HG02798 (cell line): ENCODE measurements around the gene CXXC5.

Experiments
- ATAC-seq: cut with Tn5 transposase; IDR thresholded peaks from one replicate; pipeline ENCODE4 v1.9.1; 2021; ENCODE audit warnings: mild to moderate bottlenecking; ENCODE audit not compliant: unreplicated experiment, poor library complexity

Gene CXXC5

DNA sequence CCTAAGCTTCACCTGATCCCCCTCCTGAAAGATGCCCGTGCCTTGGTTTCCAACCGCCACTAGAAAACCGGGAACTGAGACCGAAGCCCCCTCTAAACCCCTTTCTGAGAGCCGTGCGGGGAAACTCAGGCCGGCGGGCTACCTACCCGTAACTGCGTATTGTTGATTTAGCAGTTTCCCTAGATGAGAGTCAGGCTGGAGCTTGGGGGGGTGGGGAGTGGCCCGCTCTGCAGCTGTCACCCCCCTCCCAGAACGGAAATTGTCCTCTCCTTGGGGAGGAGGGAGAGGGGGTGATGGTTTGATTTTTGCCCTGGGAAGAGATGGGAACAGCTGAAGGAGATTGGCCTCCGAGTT is 2.5 kb downstream of the CXXC5 start:
- no peak for ATAC-seq

DNA sequence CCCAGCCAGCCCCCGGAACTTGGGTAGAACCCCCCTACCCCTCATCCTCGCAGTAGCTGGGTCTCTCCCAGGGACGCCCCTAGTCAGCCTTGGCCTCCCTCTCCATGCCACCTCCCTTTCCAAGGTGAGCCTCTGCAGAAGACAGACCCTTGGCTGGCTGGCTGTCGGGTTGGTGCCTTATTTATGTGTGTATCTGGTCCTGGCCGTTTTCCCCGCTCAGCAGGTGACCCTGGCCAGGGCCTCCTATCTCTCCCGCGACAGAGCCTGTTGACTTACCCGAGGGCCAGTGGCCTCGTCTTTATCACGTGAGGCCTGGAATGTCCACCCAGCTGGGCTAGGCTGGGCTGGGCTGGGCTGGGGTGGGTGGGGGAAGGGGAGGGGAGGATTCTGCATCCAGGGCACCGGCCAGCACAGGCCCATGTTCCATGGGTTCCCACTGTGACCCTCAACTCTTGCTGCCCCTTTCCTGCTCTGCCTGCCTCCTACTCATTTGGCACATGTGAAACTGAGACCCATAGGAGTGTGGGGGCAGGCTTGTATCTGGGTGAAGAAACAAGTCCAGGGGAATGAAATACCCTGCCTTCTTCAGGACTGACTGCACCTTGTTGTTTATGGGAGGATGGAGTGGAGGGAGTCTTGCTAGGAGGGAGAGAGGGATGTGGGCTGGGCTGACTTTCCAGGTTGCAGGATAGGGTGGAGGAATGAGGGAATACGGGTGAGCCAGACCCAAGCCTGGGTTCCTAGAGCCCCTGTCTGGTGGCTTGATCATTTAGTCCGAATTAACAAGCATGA is 3.1 kb downstream of the CXXC5 start:
- ATAC-seq: no peak

DNA sequence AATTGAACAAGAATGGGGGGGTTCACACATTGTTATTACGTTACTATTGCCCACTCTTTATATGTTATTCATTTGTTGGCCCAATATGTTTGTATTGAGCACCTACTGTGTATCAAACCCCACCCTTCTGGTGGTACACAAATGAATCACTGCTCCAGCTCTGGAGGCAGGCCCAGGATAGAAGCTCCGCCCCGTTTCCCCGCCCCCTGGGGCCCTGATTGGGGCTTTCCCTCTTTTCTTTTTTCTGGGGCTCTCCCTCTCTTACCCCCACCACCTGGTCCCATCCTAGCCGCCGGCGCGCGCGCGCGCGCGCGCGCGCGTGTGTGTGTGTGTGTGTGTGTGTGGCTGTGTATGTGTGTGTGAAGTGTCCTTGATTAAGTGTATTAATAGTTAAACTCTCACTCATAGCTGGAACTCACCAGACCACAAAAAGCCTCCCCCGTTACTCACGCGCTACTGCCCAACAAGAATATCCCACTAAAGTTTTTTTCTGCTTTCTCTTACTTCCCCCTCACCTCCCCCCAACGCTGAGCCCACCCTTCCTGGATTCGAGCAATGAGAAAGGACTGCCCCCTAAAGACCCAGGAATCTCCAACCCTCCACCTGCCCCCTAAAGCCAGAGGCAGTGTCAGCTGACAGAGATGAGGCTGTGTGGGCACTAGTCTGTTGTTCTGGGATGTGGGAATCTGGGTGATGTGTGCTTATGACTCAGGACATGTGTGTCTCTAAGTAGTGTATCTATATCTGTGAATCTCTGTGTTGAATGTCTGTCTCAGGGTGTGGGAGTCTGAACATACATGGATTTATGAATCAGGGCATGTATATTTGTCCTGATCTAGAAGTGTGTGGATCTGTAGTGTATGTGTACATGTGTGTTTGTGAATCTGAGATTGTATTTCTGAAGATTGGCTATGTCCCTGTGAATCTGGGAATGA is 4.0 kb downstream of the CXXC5 start:
- peak; percentile 51 for ATAC-seq

DNA sequence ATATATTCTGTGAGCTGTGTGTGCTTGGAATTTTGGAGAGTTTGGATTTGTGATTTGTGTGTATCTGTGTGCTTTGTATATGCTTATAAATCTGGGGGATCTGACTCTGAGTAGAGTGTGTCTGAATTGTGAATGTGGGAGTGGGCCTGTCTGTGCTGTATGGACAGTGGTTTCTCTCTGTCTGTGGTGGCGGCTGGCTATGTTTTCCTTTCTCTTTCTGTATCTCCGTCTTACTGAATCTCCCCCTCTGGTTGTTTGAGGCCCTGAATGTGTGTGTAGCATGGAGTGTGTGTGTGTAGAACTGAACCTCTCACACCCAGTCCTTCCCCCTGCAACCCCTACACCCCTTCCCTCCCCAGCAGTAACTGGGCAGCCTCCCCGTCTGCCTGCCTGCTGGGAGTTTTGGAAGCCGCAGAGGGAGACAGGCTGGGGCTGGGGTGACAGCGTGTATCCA is 4.7 kb downstream of the CXXC5 start:
- peak; percentile 34 for ATAC-seq

DNA sequence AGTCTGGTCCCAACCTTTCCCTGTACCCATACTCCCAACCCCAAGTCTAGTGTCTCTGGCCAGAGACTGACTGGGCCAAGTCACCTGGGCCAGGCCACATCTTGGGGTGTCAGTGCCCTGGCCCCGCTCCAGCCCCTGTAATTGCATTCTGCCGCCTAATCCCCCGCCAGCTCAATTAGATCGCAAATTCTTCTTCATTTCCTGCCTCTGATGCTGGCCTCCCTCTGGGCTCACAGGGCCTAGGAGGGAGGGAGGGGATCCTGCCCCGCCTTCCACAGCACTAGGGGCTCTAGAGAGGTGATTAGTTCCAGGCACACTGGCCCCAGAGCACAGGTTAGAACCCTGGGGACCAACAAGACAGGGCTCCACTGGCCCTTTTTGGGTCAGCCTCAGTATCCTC is 5.5 kb downstream of the CXXC5 start:
- no peak for ATAC-seq

DNA sequence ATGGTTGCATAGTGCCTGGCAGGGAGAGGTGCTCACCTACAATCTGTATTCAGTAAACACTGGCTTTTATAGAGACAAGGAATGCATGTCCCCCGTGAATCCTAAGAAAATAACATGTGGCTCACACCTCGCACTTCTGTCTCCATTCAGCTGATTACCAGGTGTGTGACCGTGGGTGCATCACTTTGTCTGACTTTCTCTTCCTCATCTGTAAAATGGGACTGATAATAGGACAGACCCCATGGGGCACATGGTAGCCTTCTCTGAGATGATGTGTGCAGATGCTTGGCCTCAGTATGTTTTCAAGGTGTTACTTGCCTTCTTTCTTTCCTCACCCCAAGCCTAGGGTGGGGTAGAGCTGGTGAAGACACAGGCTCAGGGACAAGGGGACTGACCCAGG is 6.3 kb downstream of the CXXC5 start:
- no peak for ATAC-seq

DNA sequence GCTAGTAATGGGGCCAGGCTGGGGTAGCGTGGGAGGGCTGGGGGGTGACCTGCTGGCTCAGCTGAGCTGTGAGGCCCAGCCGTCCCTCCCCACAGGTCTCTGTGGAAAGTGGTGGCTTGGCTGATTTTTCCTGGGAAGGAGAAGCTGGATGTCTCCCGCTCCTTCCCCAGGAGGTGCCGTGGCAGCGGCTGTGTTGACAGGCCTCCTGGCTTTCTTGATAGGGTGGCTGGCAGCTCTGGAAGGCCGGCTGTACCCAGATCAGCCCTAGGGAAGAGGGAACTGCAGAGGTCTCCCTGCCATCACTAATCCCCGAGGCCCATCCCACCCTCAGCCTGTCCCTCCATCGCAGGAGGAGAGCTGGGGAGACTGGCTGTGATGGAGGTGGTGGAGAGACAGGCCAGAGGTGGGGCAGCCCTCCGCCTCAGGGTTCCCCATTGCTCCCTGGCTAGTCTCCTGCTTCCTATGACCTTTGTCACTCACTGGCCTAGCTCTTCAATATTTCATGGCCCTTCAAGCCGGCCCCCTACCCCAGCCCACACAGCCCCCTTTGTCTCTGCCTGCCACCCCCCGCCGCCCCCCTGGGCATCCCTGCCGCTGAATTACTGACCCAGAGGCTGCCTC is 6.8 kb downstream of the CXXC5 start:
- no peak for ATAC-seq

DNA sequence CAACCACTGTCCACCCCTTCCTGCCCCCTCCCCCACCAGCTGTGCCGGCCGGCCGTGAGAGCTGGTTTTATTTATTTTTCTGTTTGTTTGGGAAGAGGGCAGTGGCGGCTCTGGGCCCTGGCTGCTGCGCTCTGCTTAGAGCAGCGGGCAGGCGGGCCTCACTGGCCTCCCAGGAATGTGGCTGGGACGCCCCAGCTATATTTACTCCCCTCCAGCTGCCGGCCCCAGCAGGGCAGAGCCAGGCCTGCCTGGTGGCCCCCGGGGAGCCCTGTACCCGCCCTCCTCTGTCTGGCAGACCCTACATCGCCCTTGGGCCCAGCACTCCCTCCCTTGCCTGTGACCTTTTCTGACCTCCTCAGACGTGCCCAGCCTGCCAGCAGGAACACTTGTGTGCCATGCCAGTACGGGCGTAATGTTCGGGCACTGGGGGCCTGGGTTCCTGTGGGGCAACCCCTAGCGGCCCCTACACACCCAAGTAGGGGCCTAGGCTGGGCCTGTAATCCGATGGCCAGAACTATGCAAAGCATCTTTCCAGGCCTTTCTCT is 7.7 kb downstream of the CXXC5 start:
- ATAC-seq: no peak

DNA sequence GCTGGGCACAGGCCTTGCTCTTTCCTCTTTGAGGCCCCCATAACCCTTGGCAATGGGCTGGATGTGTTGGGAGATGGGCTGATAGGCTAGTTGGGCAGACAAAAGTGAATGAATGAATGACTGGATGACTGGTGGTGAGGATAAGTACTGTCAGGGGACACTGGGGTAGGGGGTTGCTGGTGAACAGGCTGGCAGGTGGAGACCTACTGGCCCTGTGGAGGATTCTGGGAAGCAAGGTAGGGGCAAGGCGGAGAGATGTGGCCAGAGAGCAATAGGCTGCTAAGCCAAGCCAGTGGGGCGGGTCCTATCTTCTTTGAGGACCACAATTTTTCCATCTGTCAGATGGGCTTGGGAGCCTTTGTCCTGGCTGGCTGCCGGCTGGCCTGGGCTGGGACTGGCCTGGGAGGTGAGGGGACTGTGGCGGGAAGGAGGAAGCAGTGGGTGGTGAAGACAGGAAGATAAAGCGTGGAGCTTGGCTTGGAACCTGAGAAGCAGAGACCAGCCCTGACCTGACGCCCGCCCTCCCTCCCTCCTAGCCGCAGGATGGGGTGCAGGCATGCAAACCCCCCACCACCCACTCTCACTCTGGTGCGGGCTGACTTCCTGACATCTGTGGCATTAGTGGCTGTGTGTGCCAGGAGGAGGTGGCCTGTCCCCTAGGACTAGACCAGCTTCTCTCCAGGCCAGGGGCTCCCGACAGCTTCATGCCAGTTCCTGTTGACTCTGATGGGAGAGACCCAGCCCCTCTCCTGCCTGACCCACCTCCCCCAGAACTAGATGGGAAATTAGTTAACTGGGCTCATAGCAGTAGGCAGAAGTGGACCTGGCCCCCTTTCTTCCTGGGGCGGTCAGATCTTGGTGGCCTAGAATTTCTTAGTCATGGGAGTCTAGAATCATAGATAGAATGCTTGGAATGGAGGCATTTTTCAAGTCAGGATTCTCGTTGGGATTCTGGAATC is 9.5 kb downstream of the CXXC5 start:
- no peak for ATAC-seq

DNA sequence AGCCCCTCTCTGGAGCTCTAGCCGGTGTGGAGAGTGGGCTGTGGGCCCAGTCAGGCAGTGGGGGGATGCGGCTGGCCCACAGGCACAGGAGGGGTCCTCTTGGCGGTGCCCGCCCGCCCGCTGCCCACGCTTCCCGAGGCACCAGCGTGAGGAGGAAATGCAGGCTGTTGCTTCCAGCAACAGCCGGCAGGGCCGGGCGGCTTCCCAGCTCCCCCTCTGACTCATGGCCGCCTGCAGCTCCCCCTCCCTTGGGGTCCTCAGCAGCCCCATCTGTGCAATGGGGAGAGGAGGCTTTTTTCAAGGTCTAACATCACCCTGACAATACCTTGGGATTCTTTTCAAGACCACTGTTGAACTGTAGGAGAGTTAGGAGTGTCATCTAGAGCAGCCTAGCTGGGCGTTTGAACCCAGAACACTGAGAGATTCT is 10.4 kb downstream of the CXXC5 start:
- no peak for ATAC-seq

DNA sequence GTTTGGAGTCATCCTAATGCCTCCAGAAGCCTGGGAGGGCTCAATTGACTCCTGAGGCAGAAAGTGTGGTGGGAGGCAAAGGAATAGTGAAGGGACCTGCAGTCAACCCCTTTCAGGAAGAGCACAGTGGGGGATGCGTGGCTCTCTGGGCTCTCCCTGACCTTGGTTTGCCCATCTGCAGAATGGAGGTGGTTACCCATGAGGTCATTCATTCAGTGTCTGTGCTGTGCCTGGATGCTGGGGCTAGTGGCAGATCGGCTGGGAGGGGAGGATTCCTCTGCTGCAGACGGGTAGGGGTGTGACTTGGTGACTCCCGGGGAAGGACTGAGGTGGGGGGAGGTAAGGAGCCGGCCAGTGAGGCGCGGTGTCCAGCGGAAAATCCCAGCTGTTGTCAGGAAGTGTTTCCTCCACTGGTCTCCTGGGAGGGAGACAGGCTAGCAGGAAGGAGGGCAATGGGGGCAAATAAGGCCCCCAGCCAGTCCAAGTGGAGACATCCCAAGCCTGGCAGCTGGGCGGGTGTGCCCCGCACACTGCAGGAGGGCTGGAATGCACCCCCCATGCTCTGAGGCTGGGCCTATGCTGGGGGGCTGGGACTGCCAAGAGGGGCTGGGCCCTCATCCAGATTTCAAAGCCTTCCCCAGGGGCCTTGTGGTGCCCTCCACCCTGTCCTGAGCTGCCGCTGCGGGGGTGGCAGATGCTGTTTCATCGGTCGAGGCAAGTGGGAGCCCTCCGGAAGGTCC is 10.9 kb downstream of the CXXC5 start:
- ATAC-seq: peak; percentile 21

DNA sequence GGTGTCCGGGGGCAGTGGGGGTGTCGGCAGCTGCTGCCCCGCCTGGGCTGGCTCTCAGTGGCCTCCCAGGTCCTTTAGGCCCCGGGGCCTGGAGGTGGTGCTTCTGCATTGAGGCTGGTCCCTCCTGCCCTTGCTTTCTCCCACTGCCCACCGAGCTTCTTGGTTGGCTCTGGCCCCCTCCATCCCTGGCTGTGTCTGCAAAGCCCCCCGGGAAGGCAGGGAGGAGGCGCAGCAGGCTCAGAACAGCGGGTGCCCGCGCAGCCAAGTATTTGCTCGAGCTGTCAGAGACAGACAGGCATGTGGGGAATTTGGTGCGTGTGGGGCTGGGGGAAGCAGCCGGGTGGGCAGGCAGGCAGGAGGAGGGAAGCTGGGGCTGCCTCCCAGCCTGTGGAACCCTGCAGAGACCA is 11.5 kb downstream of the CXXC5 start:
- ATAC-seq: no peak

DNA sequence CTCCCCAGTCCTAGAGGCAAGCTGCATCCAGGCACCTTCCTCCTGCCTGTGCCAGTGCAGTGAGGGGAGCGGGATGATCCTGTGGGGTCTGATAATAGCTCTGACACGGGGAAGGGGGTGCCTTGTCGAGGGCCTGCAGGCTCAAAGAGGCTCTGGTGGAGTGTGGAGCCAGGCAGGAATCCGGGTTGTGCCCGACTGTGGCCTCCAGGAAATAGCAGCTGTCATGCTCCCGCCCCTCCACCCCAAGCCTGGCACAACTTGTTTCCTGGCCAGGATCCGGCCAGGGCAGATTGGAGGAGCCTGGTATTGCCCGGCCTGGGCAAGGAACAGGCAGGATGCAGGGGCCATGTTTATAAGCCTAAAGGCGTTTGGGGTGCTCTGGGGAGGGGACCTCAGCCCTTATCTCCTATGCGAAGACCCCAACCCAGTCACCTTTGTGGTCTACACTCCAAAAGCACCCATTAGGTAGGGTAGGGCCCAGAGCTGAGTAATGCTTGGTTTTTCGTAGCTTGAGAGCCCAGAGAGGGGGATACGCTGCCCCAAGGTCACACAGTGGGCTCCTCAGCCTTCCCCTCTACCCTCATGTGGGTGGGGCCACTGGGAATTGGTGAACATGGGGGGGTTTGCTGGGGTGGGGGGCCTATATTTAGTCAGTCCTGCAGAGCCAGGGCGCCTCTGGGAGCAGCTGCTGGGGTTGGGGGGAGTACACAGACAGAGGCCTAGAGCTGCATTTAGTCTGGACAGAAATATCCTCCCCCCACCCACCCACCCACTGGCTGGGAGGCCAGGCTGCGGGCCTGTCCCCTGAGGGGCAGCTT is 12.2 kb downstream of the CXXC5 start:
- no peak for ATAC-seq

DNA sequence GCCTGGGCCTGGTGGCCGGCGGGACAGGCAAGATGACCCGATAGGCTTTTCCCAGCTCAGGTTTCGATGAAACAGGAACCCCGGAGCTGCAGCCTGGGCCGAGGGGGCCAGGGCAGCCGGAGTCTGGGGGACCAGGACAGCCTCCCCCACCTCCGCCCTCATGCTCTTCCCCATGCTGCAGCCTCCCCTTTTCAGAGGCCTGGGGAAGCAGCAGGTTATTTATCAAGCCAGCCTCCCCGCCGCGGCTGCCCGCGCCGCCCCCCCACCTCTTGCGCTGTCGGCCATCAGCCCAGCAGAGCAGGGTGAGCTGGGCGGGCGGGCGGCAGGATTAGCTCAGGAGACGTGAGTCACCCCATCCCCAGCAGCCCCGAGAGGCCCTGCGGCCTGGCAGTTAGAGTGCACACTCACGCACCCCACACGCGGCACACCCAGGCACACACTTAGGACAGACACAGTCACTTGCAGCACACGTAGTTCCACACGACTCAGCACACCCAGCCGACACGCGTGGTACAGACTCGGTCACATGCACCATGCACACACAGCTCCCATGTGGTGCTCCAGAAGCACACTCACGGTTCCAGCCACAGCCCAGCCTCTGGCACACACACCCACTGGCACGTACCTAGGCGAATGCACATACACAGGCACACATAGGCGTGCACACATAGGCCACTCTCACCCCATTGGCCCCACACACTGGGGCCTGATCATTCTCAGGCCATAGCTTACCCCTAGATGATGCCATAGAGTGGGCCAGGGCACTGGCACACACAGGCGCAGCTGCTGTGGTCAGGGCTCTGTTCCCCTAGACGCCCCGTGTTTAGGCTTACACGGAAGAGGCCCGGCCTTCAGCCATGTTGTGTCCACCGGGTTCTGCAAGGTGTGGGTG is 13.0 kb downstream of the CXXC5 start:
- peak; percentile 32 for ATAC-seq

DNA sequence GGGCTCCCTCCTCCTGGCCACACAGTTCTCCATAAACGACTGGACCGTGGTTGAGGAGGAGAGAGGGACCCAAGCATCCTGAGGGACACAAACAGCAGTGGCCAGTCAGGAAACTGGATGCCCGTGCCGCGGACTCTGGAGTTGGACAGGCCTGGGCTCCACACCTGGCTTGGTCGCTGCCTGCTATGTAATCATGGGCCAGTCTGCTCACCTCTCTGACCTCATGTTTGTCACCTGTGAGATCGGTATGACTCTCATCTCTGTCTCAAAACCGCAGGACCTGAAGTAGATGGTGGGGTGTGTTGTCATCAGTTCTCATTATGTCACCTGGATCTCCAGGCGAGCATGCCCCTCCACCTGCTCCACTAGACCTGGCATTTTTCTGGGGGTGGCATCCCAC is 14.5 kb downstream of the CXXC5 start:
- peak; percentile 14 for ATAC-seq

DNA sequence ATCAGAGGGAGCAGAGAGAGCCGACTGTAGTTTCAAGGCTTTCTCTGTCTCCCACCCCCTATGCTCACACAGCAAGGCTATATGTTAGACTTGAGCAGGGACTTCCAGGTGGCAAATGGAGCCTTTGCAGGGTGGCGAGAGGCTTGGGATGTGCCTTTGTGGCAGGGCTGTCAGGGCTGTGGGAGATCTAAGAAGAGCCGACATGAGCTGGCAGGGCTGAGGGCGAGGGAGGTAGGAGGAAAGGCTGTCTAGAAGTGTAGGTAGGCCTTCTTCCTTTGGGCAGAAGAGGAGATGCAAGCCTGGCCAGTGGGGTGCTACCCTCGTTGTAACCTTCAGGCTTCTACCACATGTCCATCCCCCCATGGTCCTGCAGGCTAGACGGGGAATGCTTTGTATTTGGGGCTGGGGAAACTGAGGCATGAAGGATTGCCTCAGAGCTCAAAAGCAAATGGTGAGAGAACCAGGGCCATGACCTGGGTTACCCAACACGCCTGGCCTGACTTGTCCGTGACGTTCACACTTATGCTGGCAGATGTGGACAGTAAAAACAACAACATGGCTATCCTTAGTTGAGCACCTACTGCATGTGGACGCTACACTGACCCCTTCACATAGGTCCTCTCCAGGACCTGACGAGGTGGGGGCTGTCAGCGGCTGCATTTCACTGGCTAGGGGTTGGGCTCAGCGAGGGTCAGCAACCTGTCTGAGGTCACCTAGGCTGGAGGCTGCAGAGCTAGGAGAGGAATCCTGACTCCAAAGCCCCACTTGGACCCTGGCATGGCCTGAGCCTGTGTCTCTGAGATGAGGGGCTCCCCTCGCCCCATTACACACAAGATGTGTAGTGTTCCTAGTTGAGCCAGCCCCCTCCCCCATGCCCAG is 15.3 kb downstream of the CXXC5 start:
- ATAC-seq: no peak
